Measurements from ENCODE around the gene INHBE. TPM values are rescaled to one million over a fixed set of nuclear protein-coding genes. Genes with fewer than 3 reads are reported as not detected.

Gene INHBE
- total and polyA plus RNA-seq, 9 donors: not detected

- peak; percentile 78 to 89 (median 87) for DNase-seq
- intact Hi-C loops (cut with DNase I): no loop called here
- WGBS, 3 donors: 0 to 1% (median 0%) methylated on average over 27 to 28 of the region's 28 CpGs
These were observed 7.3 kb downstream of the INHBE start for GRCh38 chr12:57462251-57462911.

GRCh38 chr12:57462912-57463253 lies 7.8 kb downstream of the INHBE start:
- H3K36me3 ChIP-seq: no peaks in the 10 kb centered on the region
- no peak overlapping the region for H3K4me3 ChIP-seq
- H3K4me1 ChIP-seq (ENCODE audit: insufficient read depth): peaks cover 7% of the 10 kb centered on the region
- intact Hi-C loops (cut with DNase I): no loop called here
- DNase-seq: no peak
- 35 to 41% (median 37%) methylated on average over 5 of the region's 5 CpGs for WGBS, 3 donors
- TF ChIP-seq CTCF (IDR thresholded peaks at IDR 0.05): no peak
- no peak for TF ChIP-seq POLR2A (IDR thresholded peaks at IDR 0.05)
- no peak for TF ChIP-seq EP300 (IDR thresholded peaks at IDR 0.05)
- H3K27ac ChIP-seq: no peak overlapping the region
- no peaks in the 10 kb centered on the region for H3K27me3 ChIP-seq
- no peaks in the 10 kb centered on the region for H3K9me3 ChIP-seq

More at GRCh38 chr12:57462251-57462911, 7.3 kb downstream of the INHBE start:
- Histone ChIP-seq H3K4me3 (peak overlapping the region; percentile 43), H3K36me3 (no peaks in the 10 kb centered on the region), H3K4me1 (ENCODE audit: insufficient read depth) (peaks cover 7% of the 10 kb centered on the region), H3K27me3 (no peaks in the 10 kb centered on the region), H3K9me3 (no peaks in the 10 kb centered on the region), H3K27ac (peak overlapping the region; percentile 49 to 60)
- peak; percentile 51 for TF ChIP-seq POLR2A (IDR thresholded peaks at IDR 0.05)
- TF ChIP-seq EP300 (IDR thresholded peaks at IDR 0.05): no peak
- TF ChIP-seq CTCF (IDR thresholded peaks at IDR 0.05): peak; percentile 85 to 94 (median 90)

GRCh38 chr12:57464569-57464968 lies 9.5 kb downstream of the INHBE start:
- Histone ChIP-seq H3K36me3 (no peaks in the 10 kb centered on the region), H3K4me3 (no peak overlapping the region), H3K4me1 (ENCODE audit: insufficient read depth) (peaks cover 6% of the 10 kb centered on the region), H3K9me3 (no peaks in the 10 kb centered on the region), H3K27me3 (no peaks in the 10 kb centered on the region), H3K27ac (no peak overlapping the region)
- intact Hi-C loops (cut with DNase I): no loop called here
- TF ChIP-seq POLR2A (IDR thresholded peaks at IDR 0.05) (no peak), EP300 (IDR thresholded peaks at IDR 0.05) (no peak), CTCF (IDR thresholded peaks at IDR 0.05) (no peak)
- WGBS, 3 donors: 90 to 94% (median 93%) methylated on average over 12 of the region's 12 CpGs
- no peak for DNase-seq

GRCh38 chr12:57465030-57465746 lies 10.1 kb downstream of the INHBE start:
- Histone ChIP-seq H3K27ac (no peak overlapping the region), H3K4me1 (ENCODE audit: insufficient read depth) (peaks cover 6% of the 10 kb centered on the region), H3K4me3 (no peak overlapping the region), H3K9me3 (no peaks in the 10 kb centered on the region), H3K27me3 (no peaks in the 10 kb centered on the region), H3K36me3 (no peaks in the 10 kb centered on the region)
- intact Hi-C loops (cut with DNase I): no loop called here
- no peak for DNase-seq
- WGBS, 3 donors: 88 to 92% (median 89%) methylated on average over 6 of the region's 6 CpGs
- TF ChIP-seq POLR2A (IDR thresholded peaks at IDR 0.05): no peak
- TF ChIP-seq CTCF (IDR thresholded peaks at IDR 0.05): no peak
- no peak for TF ChIP-seq EP300 (IDR thresholded peaks at IDR 0.05)

All from ovary (tissue), 9 donors.